Spleen (tissue), 11 donors: Measurements from ENCODE around the gene LRP1B. TPM values are rescaled to one million over a fixed set of nuclear protein-coding genes. Genes with fewer than 3 reads are reported as not detected.
"Not testable (repeated sequence)": the region's sequence is repeated elsewhere in the genome, so short reads cannot be mapped to it uniquely, and the experiment has no call there.

Source experiments
- DNase-seq: peaks from one replicate; pipeline ENCODE4 v3.0.0-alpha.2; 2020
- H3K27ac ChIP-seq, 8 donors: fragments of 200-600 bp; sonication (generic) in 7 of 8; 1 replicate in 4 of 8; 2 replicates in 4 of 8; pipeline versions ENCODE4 v1.5.0 to v1.8.0; 2016 to 2021; ENCODE audit warnings: inconsistent platforms in 4 of 8, mild to moderate bottlenecking in 4 of 8, moderate library complexity in 1 of 8
- H3K27me3 ChIP-seq, 7 donors: fragments of 200-600 bp; sonication (generic) in 6 of 7; replicated peaks in 1 of 7; 1 replicate in 4 of 7; 2 replicates in 3 of 7; pipeline versions ENCODE4 v1.5.0 to v1.8.0; 2016 to 2021; ENCODE audit warnings: inconsistent platforms in 3 of 7, mild to moderate bottlenecking in 1 of 7
- H3K36me3 ChIP-seq, 6 donors: fragments of 200-600 bp; sonication (generic) in 5 of 6; 1 replicate in 4 of 6; 2 replicates in 2 of 6; pipeline versions ENCODE4 v1.5.0 to v1.8.0; 2016 to 2021; ENCODE audit warnings: inconsistent platforms in 2 of 6
- H3K4me1 ChIP-seq, 6 donors: fragments of 200-600 bp; sonication (generic) in 5 of 6; 1 replicate in 3 of 6; 2 replicates in 3 of 6; pipeline versions ENCODE4 v1.5.0 to v1.8.0; 2016 to 2021; ENCODE audit warnings: inconsistent platforms in 3 of 6
- H3K4me3 ChIP-seq, 8 donors: fragments of 200-600 bp; sonication (generic) in 7 of 8; 1 replicate in 4 of 8; 2 replicates in 4 of 8; pipeline versions ENCODE4 v1.5.0 to v1.8.0; 2016 to 2021; ENCODE audit warnings: inconsistent platforms in 4 of 8, mild to moderate bottlenecking in 4 of 8, moderate library complexity in 2 of 8
- H3K9me3 ChIP-seq, 8 donors: fragments of 200-600 bp; sonication (generic) in 7 of 8; 1 replicate in 4 of 8; 2 replicates in 4 of 8; pipeline versions ENCODE4 v1.5.0 to v1.8.0; 2016 to 2021; ENCODE audit warnings: inconsistent platforms in 4 of 8
- POLR2A ChIP-seq, 3 donors: fragments of 450-650 bp; IDR thresholded peaks; one replicate each; pipeline ENCODE4 v1.5.1; 2017; ENCODE audit warnings: antibody characterized with exemption in 3 of 3, mild to moderate bottlenecking in 1 of 3
- POLR2AphosphoS5 ChIP-seq, 3 donors: sonication (generic); formaldehyde crosslinking; IDR thresholded peaks; one replicate each; pipeline ENCODE4 v1.5.1; 2017; ENCODE audit warnings: antibody characterized with exemption in 3 of 3
- WGBS, 5 donors: extraction: QIAGEN DNeasy Blood & Tissue Kit in 3 of 5; methylation state at CpG; one replicate each; pipeline versions ENCODE4 v1.1.5 to v1.1.7; 2013 to 2018; 5-methylcytosine and 5-hydroxymethylcytosine counted together
- intact Hi-C: fragments of 100-400 bp; cut with DNase I; formaldehyde crosslinking; loops from one replicate; pipeline ENCODE4 v1.15.0; 2023; ENCODE audit warnings: low total_unique reads
- polyA plus RNA-seq, 3 donors: library from polyadenylated mRNA; stranded (reverse); fragments of 200-250 nt; gene quantifications; one replicate each; pipeline ENCODE4 v1.2.1, GENCODE V29; 2013
- total RNA-seq, 7 donors: library from RNA; depleted of rRNA in 3 of 7; stranded (reverse); fragments of >200 nt in 3 of 7; fragmentation: NEBNext Ultra II Directional in 4 of 7; extraction: Animal tissue kit (Norgen Biotek cat#: 25700) in 4 of 7; gene quantifications; one replicate each; pipeline versions ENCODE4 v1.1.0 to v1.2.1, GENCODE V29; 2016 to 2021
- TF ChIP-seq, protein P1 (sequence below), 11 experiments: fragments of 200-600 bp in 7 of 11; fragments of 450-650 bp in 4 of 11; sonication (generic) in 4 of 11; IDR thresholded peaks in 8 of 11; conservative IDR thresholded peaks in 3 of 11; 1 replicate in 7 of 11; 2 replicates in 4 of 11; pipeline versions ENCODE4 v1.4.0 to v1.8.0; 2016 to 2021; ENCODE audit warnings: antibody characterized with exemption in 11 of 11, inconsistent platforms in 4 of 11, mild to moderate bottlenecking in 1 of 11
- donor health status: healthy with polysubstance abuse.
- donor health status: DM: no; HTN: no; CAD: no; lungs with moderate emphysema.
- donor health status: DM: no; HTN: no; CAD: no.
- donor health status: Bipolar disorder and iron deficiency.
- donor health status: healthy.
- donor health status: DM: no; HTN: no; CAD: no.
- donor health status: DM: yes; HTN: yes; CAD: no.

Gene LRP1B
- total and polyA plus RNA-seq, 10 donors: 0.02 to 0.85 (median 0.08) TPM; not detected in 2

DNA sequence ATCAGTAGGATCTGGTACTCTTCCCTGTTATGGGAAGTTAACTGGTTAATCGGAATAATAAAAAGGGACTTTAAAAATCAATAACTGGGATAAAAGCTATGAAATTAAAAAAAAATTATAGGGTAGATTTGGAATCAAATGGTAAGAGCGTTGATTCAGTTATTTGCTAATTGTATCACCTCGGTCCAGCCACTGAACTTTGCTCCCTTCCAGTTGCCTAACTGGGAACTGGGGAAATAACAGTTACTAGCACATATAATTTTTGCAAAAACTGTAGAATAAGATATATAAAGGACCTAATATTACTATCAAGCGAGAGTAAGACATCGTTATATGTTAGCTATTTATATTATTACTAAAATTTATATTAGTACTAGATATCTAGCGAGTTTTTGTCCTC lies 302.1 kb downstream of the LRP1B start:
- no peaks in the 10 kb centered on the region for H3K27me3 ChIP-seq
- TF ChIP-seq, protein P1, sequence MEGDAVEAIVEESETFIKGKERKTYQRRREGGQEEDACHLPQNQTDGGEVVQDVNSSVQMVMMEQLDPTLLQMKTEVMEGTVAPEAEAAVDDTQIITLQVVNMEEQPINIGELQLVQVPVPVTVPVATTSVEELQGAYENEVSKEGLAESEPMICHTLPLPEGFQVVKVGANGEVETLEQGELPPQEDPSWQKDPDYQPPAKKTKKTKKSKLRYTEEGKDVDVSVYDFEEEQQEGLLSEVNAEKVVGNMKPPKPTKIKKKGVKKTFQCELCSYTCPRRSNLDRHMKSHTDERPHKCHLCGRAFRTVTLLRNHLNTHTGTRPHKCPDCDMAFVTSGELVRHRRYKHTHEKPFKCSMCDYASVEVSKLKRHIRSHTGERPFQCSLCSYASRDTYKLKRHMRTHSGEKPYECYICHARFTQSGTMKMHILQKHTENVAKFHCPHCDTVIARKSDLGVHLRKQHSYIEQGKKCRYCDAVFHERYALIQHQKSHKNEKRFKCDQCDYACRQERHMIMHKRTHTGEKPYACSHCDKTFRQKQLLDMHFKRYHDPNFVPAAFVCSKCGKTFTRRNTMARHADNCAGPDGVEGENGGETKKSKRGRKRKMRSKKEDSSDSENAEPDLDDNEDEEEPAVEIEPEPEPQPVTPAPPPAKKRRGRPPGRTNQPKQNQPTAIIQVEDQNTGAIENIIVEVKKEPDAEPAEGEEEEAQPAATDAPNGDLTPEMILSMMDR (IDR thresholded peaks at IDR 0.05 in 8 of 11, conservative IDR thresholded peaks at IDR 0.05 in 3 of 11): no peak
- TF ChIP-seq POLR2AphosphoS5 (IDR thresholded peaks at IDR 0.05) (no peak), POLR2A (IDR thresholded peaks at IDR 0.05) (no peak)
- H3K4me1 ChIP-seq: no peaks in the 10 kb centered on the region
- intact Hi-C loops: no loop called here
- H3K9me3 ChIP-seq: peaks cover 0 to 9% (median 0%) of the 10 kb centered on the region in 8 donors
- DNase-seq: no peak
- no peaks in the 10 kb centered on the region for H3K36me3 ChIP-seq
- 82 to 88% (median 87%) methylated on average over 6 of the region's 6 CpGs for WGBS, 5 donors
- H3K4me3 ChIP-seq: no peak overlapping the region
- no peak overlapping the region for H3K27ac ChIP-seq

DNA sequence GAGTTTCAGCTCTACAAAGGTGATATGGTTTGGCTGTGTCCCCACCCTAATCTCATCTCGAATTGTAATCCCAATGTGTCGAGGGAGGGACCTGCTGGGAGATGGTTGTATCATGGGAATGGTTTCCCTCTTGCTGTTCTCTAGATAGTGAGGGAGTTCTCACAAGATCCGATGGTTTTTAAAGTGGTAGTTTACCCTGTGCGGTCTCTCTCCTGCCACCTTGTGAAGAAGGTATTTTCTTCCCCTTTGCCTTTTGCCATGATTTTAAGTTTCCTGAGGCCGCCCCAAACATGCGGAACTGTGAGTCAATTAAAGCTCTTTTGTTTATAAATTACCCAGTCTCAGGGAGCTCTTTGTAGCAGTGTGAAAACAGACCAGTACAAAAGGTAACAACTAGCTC lies 306.0 kb downstream of the LRP1B start:
- TF ChIP-seq POLR2A (IDR thresholded peaks at IDR 0.05) (no peak), POLR2AphosphoS5 (IDR thresholded peaks at IDR 0.05) (no peak)
- TF ChIP-seq, protein P1 (IDR thresholded peaks at IDR 0.05 in 8 of 11, conservative IDR thresholded peaks at IDR 0.05 in 3 of 11): no peak
- H3K4me1 ChIP-seq: no peaks in the 10 kb centered on the region
- intact Hi-C loops: no loop called here
- no peak for DNase-seq
- no peaks in the 10 kb centered on the region for H3K27me3 ChIP-seq
- no peak overlapping the region for H3K4me3 ChIP-seq
- H3K36me3 ChIP-seq: no peaks in the 10 kb centered on the region
- WGBS, 5 donors: 77 to 90% (median 88%) methylated on average over 6 of the region's 6 CpGs
- H3K9me3 ChIP-seq: peaks cover 0 to 9% (median 0%) of the 10 kb centered on the region in 8 donors
- H3K27ac ChIP-seq: no peak overlapping the region

DNA sequence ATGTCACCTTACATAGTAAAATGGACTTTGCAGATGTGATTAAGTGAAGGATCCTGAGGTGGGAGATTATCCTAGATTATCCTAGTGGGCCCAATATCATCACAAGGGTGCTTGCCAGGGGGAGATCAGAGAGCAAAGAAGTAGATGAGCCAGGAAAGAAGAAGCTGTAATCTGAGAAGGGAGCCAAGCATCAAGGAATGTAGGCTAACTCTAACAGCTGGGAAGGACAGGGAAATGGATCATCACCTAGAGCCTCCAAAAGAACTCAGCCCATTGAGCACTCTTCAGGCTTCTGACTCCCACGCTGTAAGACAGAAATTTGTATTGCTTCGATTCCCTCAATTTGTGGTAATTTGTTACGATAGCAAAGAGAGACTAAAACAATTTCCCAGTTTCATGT lies 309.9 kb downstream of the LRP1B start:
- Histone ChIP-seq H3K4me1 (no peaks in the 10 kb centered on the region), H3K4me3 (no peak overlapping the region), H3K36me3 (no peaks in the 10 kb centered on the region), H3K27ac (no peak overlapping the region), H3K9me3 (peaks cover 0 to 15% (median 0%) of the 10 kb centered on the region in 8 donors), H3K27me3 (no peaks in the 10 kb centered on the region)
- no peak for TF ChIP-seq POLR2AphosphoS5 (IDR thresholded peaks at IDR 0.05)
- TF ChIP-seq, protein P1 (IDR thresholded peaks at IDR 0.05 in 8 of 11, conservative IDR thresholded peaks at IDR 0.05 in 3 of 11): no peak
- no peak for TF ChIP-seq POLR2A (IDR thresholded peaks at IDR 0.05)
- 84 to 90% (median 86%) methylated on average over 3 of the region's 3 CpGs for WGBS, 5 donors
- intact Hi-C loops: no loop called here
- DNase-seq: no peak

DNA sequence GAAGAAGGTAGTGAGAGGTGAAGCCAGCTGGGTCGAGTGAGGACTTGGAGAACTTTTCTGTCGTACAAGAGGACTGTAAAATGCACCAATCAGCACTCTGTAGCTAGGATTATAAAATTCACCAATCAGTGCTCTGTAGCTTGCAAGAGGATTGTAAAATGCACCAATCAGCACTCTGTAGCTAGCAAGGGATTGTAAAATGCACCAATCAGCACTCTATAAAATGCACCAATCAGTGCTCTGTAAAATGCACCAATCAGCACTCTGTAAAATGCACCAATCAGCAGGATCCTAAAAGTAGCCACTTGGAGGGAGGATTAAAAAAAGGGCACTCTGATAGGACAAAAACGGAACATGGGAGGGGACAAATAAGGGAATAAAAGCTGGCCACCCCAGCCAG lies 315.5 kb downstream of the LRP1B start:
- DNase-seq, H3K27ac ChIP-seq, H3K27me3 ChIP-seq, intact Hi-C loops, H3K36me3 ChIP-seq, H3K4me3 ChIP-seq, H3K4me1 ChIP-seq: not testable (repeated sequence)
- H3K9me3 ChIP-seq: peaks cover 0 to 31% (median 23%) of the 10 kb centered on the region in 8 donors
- WGBS, 5 donors: 53 to 85% (median 75%) methylated on average over 3 of the region's 3 CpGs

DNA sequence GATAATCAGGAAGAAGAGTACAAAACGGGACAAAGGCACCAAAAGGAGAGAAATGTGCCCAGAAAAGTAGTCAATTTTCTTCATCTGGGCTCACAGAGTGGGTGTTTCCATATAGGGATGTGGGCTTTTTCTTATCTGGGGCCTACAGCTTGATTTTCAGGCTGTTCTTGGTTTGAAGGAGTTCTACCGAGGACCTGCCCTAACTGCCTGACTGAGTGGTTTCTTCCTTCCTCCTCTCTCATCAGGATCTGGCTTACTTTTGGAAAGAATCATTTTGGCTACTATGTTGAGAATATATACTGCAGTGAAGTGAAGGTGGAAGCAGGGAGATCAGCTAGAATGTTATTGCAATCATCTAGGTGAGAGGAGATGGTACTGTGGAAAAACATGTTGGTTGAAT lies 316.7 kb downstream of the LRP1B start:
- H3K27me3 ChIP-seq: no peaks in the 10 kb centered on the region
- H3K36me3 ChIP-seq: no peaks in the 10 kb centered on the region
- H3K4me3 ChIP-seq: no peak overlapping the region
- H3K9me3 ChIP-seq: peaks cover 0 to 31% (median 23%) of the 10 kb centered on the region in 8 donors
- H3K27ac ChIP-seq: no peak overlapping the region
- no peaks in the 10 kb centered on the region for H3K4me1 ChIP-seq
- no peak for DNase-seq
- TF ChIP-seq, protein P1 (IDR thresholded peaks at IDR 0.05 in 8 of 11, conservative IDR thresholded peaks at IDR 0.05 in 3 of 11): no peak
- no peak for TF ChIP-seq POLR2AphosphoS5 (IDR thresholded peaks at IDR 0.05)
- TF ChIP-seq POLR2A (IDR thresholded peaks at IDR 0.05): no peak
- intact Hi-C loops: no loop called here
- 41 to 68% (median 50%) methylated on average over 2 of the region's 2 CpGs for WGBS, 5 donors
